HUES64 (cell line): ENCODE measurements around the gene WDFY1.

ENCODE experiments used
- H3K27ac ChIP-seq: 2 replicates; pipeline ENCODE4 v1.7.0; 2013; ENCODE audit warnings: low read depth, low read length, inconsistent platforms
- H3K27me3 ChIP-seq: 2 replicates; pipeline ENCODE4 v1.6.1; 2013; ENCODE audit warnings: mild to moderate bottlenecking, low read length; ENCODE audit not compliant: insufficient read depth
- H3K36me3 ChIP-seq: 2 replicates; pipeline ENCODE4 v1.6.1; 2013; ENCODE audit warnings: mild to moderate bottlenecking, low read length; ENCODE audit not compliant: insufficient read depth
- H3K4me1 ChIP-seq: 2 replicates; pipeline ENCODE4 v1.6.1; 2013; ENCODE audit warnings: mild to moderate bottlenecking, low read length, moderate library complexity; ENCODE audit not compliant: insufficient read depth
- H3K4me3 ChIP-seq: 2 replicates; pipeline ENCODE4 v1.5.1; 2013; ENCODE audit warnings: mild to moderate bottlenecking, low read length, moderate library complexity
- H3K9ac ChIP-seq: 2 replicates; pipeline ENCODE4 v1.6.1; 2013; ENCODE audit warnings: mild to moderate bottlenecking, low read depth, low read length
- H3K9me3 ChIP-seq: 2 replicates; pipeline ENCODE4 v1.6.1; 2013; ENCODE audit warnings: low read depth, low read length; ENCODE audit not compliant: insufficient read depth
- WGBS: fragments of 150-250, 120-280 bp; methylation state at CpG from one replicate; pipeline ENCODE4 v1.1.7; 2013; ENCODE audit warnings: missing lambda C conversion rate; 5-methylcytosine and 5-hydroxymethylcytosine counted together

The WDFY1 gene

DNA sequence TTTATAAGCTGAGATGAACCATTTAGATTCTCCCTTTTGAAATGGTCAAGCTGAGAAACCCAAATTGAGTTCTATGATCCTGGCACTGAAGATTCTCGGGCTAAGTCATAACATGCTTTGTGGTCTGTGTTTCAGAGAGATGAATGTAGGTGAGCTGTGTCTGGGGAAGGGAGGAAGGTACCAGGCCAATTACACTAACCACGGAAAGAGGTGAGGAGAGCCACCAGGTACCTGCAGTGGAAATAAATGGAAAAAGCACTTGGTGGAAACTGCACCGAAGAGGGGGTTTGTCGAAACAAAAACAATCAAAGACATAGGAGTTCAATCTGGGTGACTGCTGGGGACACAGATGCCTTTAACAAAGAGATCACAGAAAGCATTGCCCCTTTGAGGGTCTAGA, 11.2 kb upstream of the WDFY1 start:
- WGBS: 78% methylated on average over 4 of the region's 4 CpGs
- no peak overlapping the region for H3K9ac ChIP-seq
- H3K4me3 ChIP-seq: peak overlapping the region; percentile 76; the same call in 1 of the 2 replicates
- no peaks in the 10 kb centered on the region for H3K27me3 ChIP-seq
- peaks cover 44% of the 10 kb centered on the region for H3K4me1 ChIP-seq
- peaks cover 26% of the 10 kb centered on the region for H3K36me3 ChIP-seq
- H3K9me3 ChIP-seq: no peaks in the 10 kb centered on the region
- no peak overlapping the region for H3K27ac ChIP-seq

DNA sequence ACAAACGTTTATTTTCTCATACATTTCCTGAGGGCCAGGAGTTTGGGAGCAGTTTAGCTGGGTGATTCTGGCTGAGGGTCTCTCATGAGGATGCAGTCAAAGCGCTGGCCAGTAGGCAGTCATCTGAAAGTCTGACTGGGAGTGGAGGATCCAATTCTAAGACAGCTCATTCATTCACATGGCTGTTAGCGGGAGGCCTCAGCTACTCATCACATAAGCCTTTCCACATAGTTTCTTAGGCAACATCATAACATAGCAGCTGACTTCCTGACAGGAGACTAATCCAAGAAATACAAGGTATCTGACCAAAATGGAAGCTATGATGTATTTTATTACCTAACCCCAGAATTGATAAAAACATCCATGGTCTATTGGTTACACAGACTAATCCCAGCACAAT, 9.3 kb upstream of the WDFY1 start:
- Histone ChIP-seq H3K9ac (no peak overlapping the region), H3K27me3 (no peaks in the 10 kb centered on the region), H3K27ac (no peak overlapping the region), H3K36me3 (peaks cover 7% of the 10 kb centered on the region), H3K4me1 (peaks cover 47% of the 10 kb centered on the region), H3K9me3 (no peaks in the 10 kb centered on the region), H3K4me3 (no peak overlapping the region)
- 83% methylated on average over 3 of the region's 3 CpGs for WGBS

DNA sequence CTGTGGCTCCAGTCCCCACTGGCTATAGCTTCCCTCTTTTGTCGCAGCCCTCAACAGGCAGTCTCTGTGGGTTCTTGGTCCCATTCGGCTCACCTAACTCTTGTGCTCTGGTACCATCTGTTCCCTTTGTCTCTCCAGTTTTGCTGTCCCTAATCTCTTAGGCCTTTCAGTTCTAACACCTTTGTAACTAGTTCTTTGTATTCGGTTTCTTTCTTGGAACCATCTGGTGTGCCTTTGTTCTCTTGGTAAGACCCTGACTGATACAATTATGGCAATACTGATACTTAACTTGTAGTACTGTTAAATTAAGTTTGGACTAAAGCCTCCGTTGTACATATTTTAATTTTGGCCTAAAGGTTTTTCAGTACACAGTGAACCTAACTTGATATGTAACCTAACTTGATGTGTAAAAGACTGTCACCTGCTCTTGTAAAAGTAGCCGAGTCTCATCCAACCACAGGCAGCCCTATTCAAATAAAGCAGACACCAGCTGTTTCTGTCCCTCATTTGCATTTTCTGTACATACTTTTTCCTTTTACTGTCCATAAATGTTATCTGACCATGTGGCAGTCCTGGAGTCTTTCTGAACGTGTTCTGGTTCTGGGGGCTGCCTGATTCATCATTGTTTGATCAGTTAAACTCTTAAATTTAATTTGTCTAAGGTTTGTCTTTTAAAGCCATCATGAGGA, 7.3 kb upstream of the WDFY1 start:
- H3K4me3 ChIP-seq: no peak overlapping the region
- H3K9ac ChIP-seq: no peak overlapping the region
- 84% methylated on average over 6 of the region's 6 CpGs for WGBS
- H3K4me1 ChIP-seq: peaks cover 44% of the 10 kb centered on the region
- no peaks in the 10 kb centered on the region for H3K27me3 ChIP-seq
- H3K27ac ChIP-seq: no peak overlapping the region
- H3K36me3 ChIP-seq: no peaks in the 10 kb centered on the region
- H3K9me3 ChIP-seq: no peaks in the 10 kb centered on the region

DNA sequence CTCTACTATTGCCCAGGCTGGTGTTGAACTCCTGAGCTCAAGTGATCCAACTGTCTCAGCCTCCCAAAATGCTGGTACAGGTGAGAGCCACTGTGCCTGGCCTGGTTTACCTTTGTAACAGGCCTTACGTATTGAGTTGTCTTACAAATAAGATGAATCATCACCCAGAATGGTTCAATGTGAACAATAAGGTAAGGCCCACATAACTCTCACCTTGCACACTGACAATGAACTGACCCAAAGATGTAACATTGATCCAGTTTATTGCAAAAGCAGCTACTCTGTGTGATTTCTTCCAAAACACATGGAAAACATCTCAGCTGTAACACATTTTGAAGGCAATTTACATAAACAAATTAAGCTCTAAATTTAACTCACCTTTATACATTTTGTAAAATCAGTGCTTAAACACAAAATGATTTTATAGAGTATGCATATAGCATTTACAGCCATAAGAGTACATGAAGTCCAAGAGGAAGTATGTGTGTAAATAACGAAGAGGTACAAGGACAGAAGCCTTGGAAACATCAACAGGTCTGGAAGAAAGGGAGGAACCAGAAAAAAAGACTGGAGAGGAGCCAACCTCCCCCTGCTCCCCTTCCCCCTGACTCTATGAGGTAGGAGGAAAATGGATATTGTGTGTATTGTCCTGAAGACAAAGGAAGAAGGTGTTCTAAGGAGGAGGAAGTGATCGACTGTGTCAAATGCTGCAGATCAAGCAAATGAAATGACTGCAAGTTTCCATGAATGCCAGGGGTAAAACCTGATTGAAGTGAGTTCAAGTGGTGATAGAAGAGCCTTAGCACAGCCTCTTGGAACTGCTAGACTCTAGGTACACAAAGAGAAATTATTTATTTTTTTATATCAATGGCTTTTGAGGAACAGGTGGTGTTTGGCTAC, 5.6 kb upstream of the WDFY1 start:
- Histone ChIP-seq H3K9me3 (no peaks in the 10 kb centered on the region), H3K4me1 (peaks cover 36% of the 10 kb centered on the region), H3K27ac (no peak overlapping the region), H3K9ac (no peak overlapping the region), H3K4me3 (no peak overlapping the region), H3K36me3 (no peaks in the 10 kb centered on the region), H3K27me3 (no peaks in the 10 kb centered on the region)
- 81% methylated on average over 3 of the region's 3 CpGs for WGBS

DNA sequence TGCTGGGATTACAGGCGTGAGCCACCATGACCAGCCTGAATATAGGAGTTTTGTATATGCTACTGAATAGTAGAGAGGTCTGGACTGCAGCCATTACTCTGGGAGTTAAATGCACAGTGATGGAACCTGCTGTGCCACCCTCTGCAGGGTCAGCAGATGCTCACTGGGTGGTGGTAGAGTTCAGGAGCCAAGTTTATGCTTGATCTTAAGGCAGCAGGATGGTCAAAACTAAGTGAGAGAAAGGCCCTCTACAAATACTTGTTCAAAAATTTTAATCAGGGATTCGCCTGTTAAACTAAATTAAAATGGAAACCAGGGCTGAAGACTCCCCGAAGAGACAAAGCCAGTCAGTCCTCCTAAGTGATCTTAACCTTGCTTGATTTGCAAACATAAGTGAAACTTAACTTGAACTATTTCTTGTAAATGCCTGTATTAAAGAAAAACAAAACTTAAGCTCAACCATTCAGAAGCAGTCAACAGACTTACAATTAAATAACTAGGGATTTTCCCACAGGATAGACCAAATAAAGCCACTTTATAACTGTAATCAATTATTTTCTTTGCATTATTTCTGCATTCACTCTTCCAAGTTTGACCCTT, 4.2 kb upstream of the WDFY1 start:
- Histone ChIP-seq H3K4me1 (peaks cover 40% of the 10 kb centered on the region), H3K9ac (no peak overlapping the region), H3K27me3 (no peaks in the 10 kb centered on the region), H3K9me3 (no peaks in the 10 kb centered on the region), H3K36me3 (no peaks in the 10 kb centered on the region), H3K4me3 (no peak overlapping the region), H3K27ac (no peak overlapping the region)
- 95% methylated on average over 3 of the region's 3 CpGs for whole genome bisulfite sequencing

DNA sequence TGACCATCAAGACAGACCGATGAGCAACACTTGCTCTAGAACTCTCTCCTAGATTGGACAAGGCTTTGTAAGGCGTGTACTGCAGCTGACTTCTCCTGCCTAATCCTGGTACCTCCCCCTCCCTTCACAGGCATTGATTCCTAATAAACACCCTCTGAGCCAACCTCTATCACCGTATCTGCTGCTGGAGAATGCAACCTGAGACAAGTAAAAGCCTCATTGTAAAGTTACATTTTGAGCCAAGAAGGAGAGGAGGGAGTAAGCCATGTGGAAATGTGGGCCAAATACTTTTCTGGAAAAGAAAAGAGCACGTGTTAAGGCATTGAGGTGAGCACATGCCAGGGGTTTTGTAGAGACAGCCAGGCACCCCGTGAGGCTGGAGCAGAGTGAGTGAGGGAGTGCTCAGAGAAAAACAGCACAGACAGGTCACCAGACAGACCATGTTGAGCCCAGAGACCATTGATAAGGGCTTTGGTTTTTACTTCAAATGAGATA, 2.6 kb upstream of the WDFY1 start:
- WGBS: 43% methylated on average over 5 of the region's 5 CpGs
- H3K27ac ChIP-seq: no peak overlapping the region
- H3K9ac ChIP-seq: peak overlapping the region; percentile 8; the same call in 1 of the 2 replicates
- H3K27me3 ChIP-seq: no peaks in the 10 kb centered on the region
- no peaks in the 10 kb centered on the region for H3K9me3 ChIP-seq
- H3K4me3 ChIP-seq: no peak overlapping the region
- no peaks in the 10 kb centered on the region for H3K36me3 ChIP-seq
- H3K4me1 ChIP-seq: peaks cover 49% of the 10 kb centered on the region

DNA sequence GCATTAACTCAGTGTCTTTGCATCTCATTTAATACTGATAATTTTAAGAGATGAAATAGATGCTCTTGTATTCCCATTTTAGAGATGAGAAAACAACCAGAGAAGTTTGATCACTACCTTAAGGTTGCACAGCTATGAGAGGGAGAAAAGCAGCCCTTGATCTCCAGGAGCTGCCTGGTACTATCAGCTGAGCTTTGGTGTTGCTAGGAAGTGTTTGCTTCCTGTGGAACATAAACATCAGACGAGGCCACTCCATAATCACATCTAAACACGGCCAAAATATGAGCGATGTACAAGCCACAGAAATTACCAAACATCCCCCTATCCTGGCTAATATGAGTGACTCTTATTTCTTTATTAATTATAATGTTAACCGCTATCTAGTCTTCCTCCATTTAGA, 620 bp upstream of the WDFY1 start:
- Histone ChIP-seq H3K36me3 (no peaks in the 10 kb centered on the region), H3K4me3 (peak overlapping the region; percentile 97), H3K4me1 (peaks cover 33% of the 10 kb centered on the region), H3K9me3 (no peaks in the 10 kb centered on the region), H3K27me3 (no peaks in the 10 kb centered on the region), H3K27ac (no peak overlapping the region), H3K9ac (no peak overlapping the region)
- whole genome bisulfite sequencing: 89% methylated on average over 3 of the region's 4 CpGs

DNA sequence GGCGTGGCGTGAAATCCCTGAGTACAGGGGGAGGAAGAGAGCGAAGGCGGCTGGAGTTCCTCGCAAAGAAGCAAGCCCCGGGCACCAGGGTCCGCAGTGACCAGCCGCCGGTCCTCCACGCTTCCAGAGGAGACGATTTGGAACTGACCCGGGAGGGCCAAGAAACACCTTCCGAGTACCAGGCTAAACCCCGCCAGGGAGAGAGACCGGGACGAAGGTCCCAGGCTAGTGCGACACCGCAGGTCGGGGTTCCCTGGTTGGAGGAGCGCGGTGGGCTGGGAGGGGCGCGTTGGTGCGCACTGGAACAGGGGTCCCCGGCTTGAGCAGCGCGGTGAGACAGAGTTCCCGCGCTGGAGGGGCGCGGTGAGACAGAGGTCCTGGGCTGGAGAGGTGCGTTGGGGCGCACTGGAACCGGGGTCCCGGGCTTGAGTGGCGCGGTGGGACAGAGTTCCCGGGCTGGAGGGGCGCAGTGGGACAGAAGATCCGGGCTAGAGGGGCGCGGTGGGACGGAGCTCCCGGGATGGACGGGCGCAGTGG, 901 bp downstream of the WDFY1 start:
- Histone ChIP-seq H3K9me3 (no peaks in the 10 kb centered on the region), H3K27ac (peak overlapping the region; percentile 32), H3K4me3 (peak overlapping the region; percentile 97), H3K36me3 (no peaks in the 10 kb centered on the region), H3K9ac (peak overlapping the region; percentile 88), H3K4me1 (peaks cover 23% of the 10 kb centered on the region), H3K27me3 (no peaks in the 10 kb centered on the region)
- under 1% methylated on average over 46 of the region's 46 CpGs for WGBS

DNA sequence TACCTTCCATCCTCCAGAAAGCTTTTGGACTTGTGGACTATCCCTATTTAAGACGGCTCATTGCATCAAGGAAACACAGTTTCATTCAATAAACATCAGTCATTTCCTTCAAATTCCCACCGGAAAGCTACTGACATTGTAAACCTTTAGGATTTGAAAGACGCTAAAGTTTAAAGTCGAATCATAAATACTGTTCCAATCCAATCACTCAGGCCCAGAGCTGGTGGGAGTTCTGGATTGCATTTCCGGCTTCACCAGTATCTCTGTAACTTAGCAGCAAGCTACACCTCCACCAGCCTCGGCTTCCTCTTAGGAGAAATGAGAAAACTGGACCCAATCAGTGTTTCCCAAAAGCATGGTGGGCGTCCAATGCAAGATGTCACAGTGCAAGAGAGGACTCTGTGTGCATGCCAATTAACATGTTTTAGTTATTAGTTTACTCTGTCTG, 1.6 kb downstream of the WDFY1 start:
- H3K27me3 ChIP-seq: no peaks in the 10 kb centered on the region
- H3K4me3 ChIP-seq: peak overlapping the region; percentile 97
- H3K27ac ChIP-seq: no peak overlapping the region
- H3K4me1 ChIP-seq: peaks cover 25% of the 10 kb centered on the region
- WGBS: 56% methylated on average over 7 of the region's 7 CpGs
- no peaks in the 10 kb centered on the region for H3K36me3 ChIP-seq
- peak overlapping the region; percentile 88; the same call in 1 of the 2 replicates for H3K9ac ChIP-seq
- no peaks in the 10 kb centered on the region for H3K9me3 ChIP-seq

DNA sequence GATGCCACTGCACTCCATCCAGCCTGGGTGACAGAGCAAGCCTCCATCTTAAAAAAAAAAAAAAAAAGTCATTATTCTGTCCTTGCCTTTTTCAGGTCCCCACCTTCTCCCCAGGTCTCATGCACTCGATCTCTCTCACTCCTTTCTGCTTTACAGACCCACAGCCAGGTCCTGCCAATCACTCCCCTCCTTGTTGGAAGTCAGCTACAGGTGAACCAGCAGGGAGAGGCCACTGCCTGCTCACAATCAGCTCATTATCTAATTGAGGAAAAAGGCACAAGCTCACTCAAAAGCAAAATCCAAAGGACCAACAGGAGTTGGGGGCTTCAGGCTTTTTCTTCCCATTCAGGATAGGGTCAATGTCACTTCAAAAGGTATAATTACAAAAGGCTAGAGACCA, 2.0 kb downstream of the WDFY1 start:
- no peaks in the 10 kb centered on the region for H3K36me3 ChIP-seq
- no peak overlapping the region for H3K27ac ChIP-seq
- H3K27me3 ChIP-seq: no peaks in the 10 kb centered on the region
- peaks cover 29% of the 10 kb centered on the region for H3K4me1 ChIP-seq
- H3K4me3 ChIP-seq: peak overlapping the region; percentile 97
- 69% methylated on average over 1 of the region's 1 CpG for WGBS
- no peaks in the 10 kb centered on the region for H3K9me3 ChIP-seq
- H3K9ac ChIP-seq: no peak overlapping the region
